DOHH2 (cell line): ENCODE results near the gene NCAM1.

Experiments used
- H3F3A ChIP-seq: fragments of 200-600 bp; sonication (generic), shearing (Covaris generic); 2 replicates; pipeline ENCODE4 v1.6.0; 2016; ENCODE audit warnings: antibody characterized with exemption, mild to moderate bottlenecking; ENCODE audit not compliant: control insufficient read depth, insufficient read depth
- H3K27ac ChIP-seq: fragments of 200-600 bp; sonication (generic); 2 replicates; pipeline ENCODE4 v1.5.1; 2014; ENCODE audit warnings: low read depth, mild to moderate bottlenecking, low read length, moderate library complexity
- H3K27me3 ChIP-seq: fragments of 200-600 bp; sonication (generic); 2 replicates; pipeline ENCODE4 v1.6.1; 2014; ENCODE audit warnings: mild to moderate bottlenecking, low read length, mixed read lengths; ENCODE audit not compliant: control insufficient read depth
- H3K36me3 ChIP-seq: fragments of 200-600 bp; sonication (generic); 2 replicates; pipeline ENCODE4 v1.6.1; 2014; ENCODE audit warnings: mild to moderate bottlenecking, low read length, moderate library complexity, mixed read lengths; ENCODE audit not compliant: control insufficient read depth
- H3K4me1 ChIP-seq: fragments of 200-600 bp; sonication (generic); 2 replicates; pipeline ENCODE4 v1.6.1; 2014; ENCODE audit warnings: mild to moderate bottlenecking, low read length, mixed read lengths; ENCODE audit not compliant: control insufficient read depth
- H3K4me2 ChIP-seq: fragments of 200-600 bp; sonication (generic); 2 replicates; pipeline ENCODE4 v1.6.0; 2014; ENCODE audit warnings: mild to moderate bottlenecking, low read length, moderate library complexity
- H3K4me3 ChIP-seq: fragments of 200-600 bp; sonication (generic); 2 replicates; pipeline ENCODE4 v1.5.1; 2014; ENCODE audit warnings: mild to moderate bottlenecking, low read length, mixed read lengths
- H3K79me2 ChIP-seq: fragments of 200-600 bp; sonication (generic); 2 replicates; pipeline ENCODE4 v1.6.1; 2014; ENCODE audit warnings: mild to moderate bottlenecking, low read length, mixed read lengths; ENCODE audit not compliant: control insufficient read depth
- H3K9me2 ChIP-seq: fragments of 200-600 bp; sonication (generic); replicated peaks from 2 replicates; pipeline ENCODE4 v1.6.1; 2014; ENCODE audit warnings: mild to moderate bottlenecking, low read length, mixed read lengths; ENCODE audit not compliant: control insufficient read depth
- H3K9me3 ChIP-seq: fragments of 200-600 bp; sonication (generic); 2 replicates; pipeline ENCODE4 v1.6.1; 2014; ENCODE audit warnings: antibody characterized with exemption, low read length, mixed read lengths; ENCODE audit not compliant: control insufficient read depth, insufficient read depth
- H4K20me1 ChIP-seq: fragments of 200-600 bp; sonication (generic); 2 replicates; pipeline ENCODE4 v1.6.0; 2014; ENCODE audit warnings: low read depth, mild to moderate bottlenecking, antibody characterized with exemption, low read length, moderate library complexity; ENCODE audit not compliant: control insufficient read depth, insufficient read depth
- CTCF ChIP-seq: fragments of 200-600 bp; sonication (generic); IDR thresholded peaks from one replicate; pipeline ENCODE4 v1.5.1; 2014; ENCODE audit warnings: antibody characterized with exemption, mild to moderate bottlenecking, low read depth, low read length; ENCODE audit not compliant: poor library complexity, severe bottlenecking
- EZH2phosphoT487 ChIP-seq: fragments of 200-600 bp; sonication (generic); IDR thresholded peaks from 2 replicates; pipeline ENCODE4 v1.6.1; 2017; ENCODE audit warnings: borderline replicate concordance, mild to moderate bottlenecking, antibody characterized with exemption, low read length, moderate library complexity, mixed read lengths

Gene NCAM1

GRCh38 chr11:113023228-113023627 is 62.0 kb downstream of the NCAM1 start:
- Histone ChIP-seq H3K4me3 (no peak overlapping the region), H3K9me2 (no peaks in the 10 kb centered on the region), H3F3A (no peaks in the 10 kb centered on the region), H3K27ac (no peak overlapping the region), H4K20me1 (no peaks in the 10 kb centered on the region), H3K36me3 (no peaks in the 10 kb centered on the region), H3K4me2 (no peak overlapping the region), H3K9me3 (no peaks in the 10 kb centered on the region), H3K27me3 (no peaks in the 10 kb centered on the region), H3K79me2 (no peaks in the 10 kb centered on the region), H3K4me1 (no peaks in the 10 kb centered on the region)
- TF ChIP-seq CTCF = no peak
- no peak for TF ChIP-seq EZH2phosphoT487

GRCh38 chr11:113023986-113024385 is 62.8 kb downstream of the NCAM1 start:
- TF ChIP-seq EZH2phosphoT487 (no peak), CTCF (no peak)
- H3K27me3 ChIP-seq = no peaks in the 10 kb centered on the region

GRCh38 chr11:113026778-113027177 is 65.6 kb downstream of the NCAM1 start:
- TF ChIP-seq EZH2phosphoT487 = no peak
- no peak for TF ChIP-seq CTCF
- no peak overlapping the region for H3K4me2 ChIP-seq
- H3K27me3 ChIP-seq = no peaks in the 10 kb centered on the region
- no peaks in the 10 kb centered on the region for H3K9me2 ChIP-seq
- H4K20me1 ChIP-seq = no peaks in the 10 kb centered on the region
- H3K4me1 ChIP-seq = no peaks in the 10 kb centered on the region
- no peaks in the 10 kb centered on the region for H3K9me3 ChIP-seq
- no peaks in the 10 kb centered on the region for H3K36me3 ChIP-seq
- no peaks in the 10 kb centered on the region for H3F3A ChIP-seq
- no peaks in the 10 kb centered on the region for H3K79me2 ChIP-seq
- H3K4me3 ChIP-seq = no peak overlapping the region
- H3K27ac ChIP-seq = no peak overlapping the region

More at GRCh38 chr11:113023986-113024385, 62.8 kb downstream of the NCAM1 start:
- Histone ChIP-seq H3K4me3 (no peak overlapping the region), H3K27ac (no peak overlapping the region), H3F3A (no peaks in the 10 kb centered on the region), H3K4me2 (no peak overlapping the region), H3K4me1 (no peaks in the 10 kb centered on the region), H4K20me1 (no peaks in the 10 kb centered on the region), H3K9me2 (no peaks in the 10 kb centered on the region), H3K36me3 (no peaks in the 10 kb centered on the region), H3K9me3 (no peaks in the 10 kb centered on the region), H3K79me2 (no peaks in the 10 kb centered on the region)

GRCh38 chr11:113034576-113034975 is 73.4 kb downstream of the NCAM1 start:
- Histone ChIP-seq H3K27ac (no peak overlapping the region), H3K9me3 (no peaks in the 10 kb centered on the region), H3K79me2 (no peaks in the 10 kb centered on the region)

More at GRCh38 chr11:113034576-113034975, 73.4 kb downstream of the NCAM1 start:
- Histone ChIP-seq H3K36me3 (no peaks in the 10 kb centered on the region), H4K20me1 (no peaks in the 10 kb centered on the region), H3K4me2 (no peak overlapping the region), H3K4me1 (no peaks in the 10 kb centered on the region), H3F3A (no peaks in the 10 kb centered on the region), H3K4me3 (no peak overlapping the region), H3K9me2 (no peaks in the 10 kb centered on the region), H3K27me3 (no peaks in the 10 kb centered on the region)
- TF ChIP-seq CTCF (no peak), EZH2phosphoT487 (no peak)
